ENCODE results near the gene F7.
"Not testable (repeated sequence)": the region's sequence is repeated elsewhere in the genome, so short reads cannot be mapped to it uniquely, and the experiment has no call there.

The F7 gene

DNA sequence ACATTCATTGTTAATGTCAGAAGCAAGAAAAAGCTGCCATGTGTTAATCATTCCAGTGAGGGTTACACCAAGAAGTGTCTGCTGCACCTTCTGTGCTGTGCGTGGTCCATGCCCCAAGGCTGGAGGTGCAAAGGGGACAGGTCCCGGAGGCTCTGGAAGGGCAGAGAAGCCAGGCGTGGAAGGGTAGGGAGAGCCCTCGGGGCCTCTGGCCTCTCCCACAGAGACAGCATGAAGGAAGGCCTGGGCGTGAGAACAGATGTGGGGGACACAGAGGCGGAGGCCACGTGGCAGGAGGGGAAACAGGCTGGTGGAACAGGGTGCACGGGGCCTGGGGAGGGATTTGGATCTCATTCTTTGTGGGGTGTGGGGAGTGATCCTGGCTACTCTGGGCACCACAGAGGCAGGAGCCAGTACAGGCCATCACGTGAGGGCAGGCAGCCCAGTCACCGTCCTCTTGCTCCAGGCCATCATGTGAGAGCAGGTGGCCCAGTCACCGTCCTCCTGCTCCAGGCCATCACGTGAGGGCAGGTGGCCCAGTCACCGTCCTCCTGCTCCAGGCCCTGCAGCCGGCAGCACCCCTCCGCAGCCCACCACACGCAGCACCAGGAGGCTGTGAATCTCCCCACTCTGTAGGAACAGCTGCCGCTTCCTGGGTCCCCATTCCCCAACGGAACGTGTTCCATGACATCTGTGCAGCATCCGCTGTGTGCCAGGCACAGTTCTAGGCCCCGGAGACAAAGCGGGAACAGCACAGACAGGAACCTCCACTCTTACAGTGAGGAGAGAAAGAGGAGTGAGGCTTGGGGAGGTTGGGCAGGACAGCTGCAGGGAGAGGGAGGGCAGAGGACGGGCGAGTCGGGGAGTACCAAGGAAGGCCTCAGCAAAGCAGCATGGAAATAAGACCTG lies 10.2 kb upstream of the F7 start:
- Histone ChIP-seq H3K27me3 (ENCODE audit: control insufficient read depth in 1 of 2, insufficient read depth in 2 of 2, low read length in 2 of 2) (peaks cover 10% of the 10 kb centered on the region in 2 donors), H3K27ac (ENCODE audit: low read length) (no peak overlapping the region), H3K9ac (ENCODE audit: low read length in 2 of 2) (no peak overlapping the region), H3K4me1 (ENCODE audit: control insufficient read depth, insufficient read depth, low read length) (no peaks in the 10 kb centered on the region), H3K36me3 (ENCODE audit: control insufficient read depth in 2 of 2, insufficient read depth in 2 of 2, low read length in 2 of 2) (no peaks in the 10 kb centered on the region), H3K9me3 (ENCODE audit: control insufficient read depth in 2 of 2, low read length in 2 of 2) (no peaks in the 10 kb centered on the region), H3K4me3 (ENCODE audit: low read length in 2 of 2) (no peak overlapping the region)

- peaks cover 10% of the 10 kb centered on the region in 2 donors for H3K27me3 ChIP-seq (ENCODE audit: control insufficient read depth in 1 of 2, insufficient read depth in 2 of 2, low read length in 2 of 2)
- no peaks in the 10 kb centered on the region for H3K4me1 ChIP-seq (ENCODE audit: control insufficient read depth, insufficient read depth, low read length)
- H3K36me3 ChIP-seq (ENCODE audit: control insufficient read depth in 2 of 2, insufficient read depth in 2 of 2, low read length in 2 of 2), result no peaks in the 10 kb centered on the region
- no peak overlapping the region for H3K27ac ChIP-seq (ENCODE audit: low read length)
- no peak overlapping the region for H3K4me3 ChIP-seq (ENCODE audit: low read length in 2 of 2)
- no peak overlapping the region for H3K9ac ChIP-seq (ENCODE audit: low read length in 2 of 2)
- H3K9me3 ChIP-seq (ENCODE audit: control insufficient read depth in 2 of 2, low read length in 2 of 2), result no peaks in the 10 kb centered on the region
Measured at GRCh38 chr13:113096052-113096744, 9.4 kb upstream of the F7 start.

GRCh38 chr13:113096745-113097305 lies 8.8 kb upstream of the F7 start:
- H3K9me3 ChIP-seq (ENCODE audit: control insufficient read depth in 2 of 2, low read length in 2 of 2), result no peaks in the 10 kb centered on the region
- H3K36me3 ChIP-seq (ENCODE audit: control insufficient read depth in 2 of 2, insufficient read depth in 2 of 2, low read length in 2 of 2), result no peaks in the 10 kb centered on the region
- H3K4me1 ChIP-seq (ENCODE audit: control insufficient read depth, insufficient read depth, low read length), result no peaks in the 10 kb centered on the region
- H3K4me3 ChIP-seq (ENCODE audit: low read length in 2 of 2), result no peak overlapping the region
- H3K9ac ChIP-seq (ENCODE audit: low read length in 2 of 2), result no peak overlapping the region
- H3K27ac ChIP-seq (ENCODE audit: low read length), result no peak overlapping the region
- H3K27me3 ChIP-seq (ENCODE audit: control insufficient read depth in 1 of 2, insufficient read depth in 2 of 2, low read length in 2 of 2), result peaks cover 10% of the 10 kb centered on the region in 2 donors

- Histone ChIP-seq H3K9me3 (ENCODE audit: control insufficient read depth in 2 of 2, low read length in 2 of 2) (no peaks in the 10 kb centered on the region), H3K4me3 (ENCODE audit: low read length in 2 of 2) (no peak overlapping the region), H3K9ac (ENCODE audit: low read length in 2 of 2) (no peak overlapping the region), H3K36me3 (ENCODE audit: control insufficient read depth in 2 of 2, insufficient read depth in 2 of 2, low read length in 2 of 2) (no peaks in the 10 kb centered on the region), H3K27ac (ENCODE audit: low read length) (no peak overlapping the region), H3K4me1 (ENCODE audit: control insufficient read depth, insufficient read depth, low read length) (no peaks in the 10 kb centered on the region), H3K27me3 (ENCODE audit: control insufficient read depth in 1 of 2, insufficient read depth in 2 of 2, low read length in 2 of 2) (peaks cover 10% of the 10 kb centered on the region in 2 donors)
Measured at GRCh38 chr13:113097651-113098050, 7.9 kb upstream of the F7 start.

- Histone ChIP-seq H3K27me3 (ENCODE audit: control insufficient read depth in 1 of 2, insufficient read depth in 2 of 2, low read length in 2 of 2) (peaks cover 10% of the 10 kb centered on the region in 2 donors), H3K9ac (ENCODE audit: low read length in 2 of 2) (no peak overlapping the region), H3K4me3 (ENCODE audit: low read length in 2 of 2) (no peak overlapping the region), H3K36me3 (ENCODE audit: control insufficient read depth in 2 of 2, insufficient read depth in 2 of 2, low read length in 2 of 2) (no peaks in the 10 kb centered on the region), H3K27ac (ENCODE audit: low read length) (no peak overlapping the region), H3K4me1 (ENCODE audit: control insufficient read depth, insufficient read depth, low read length) (no peaks in the 10 kb centered on the region), H3K9me3 (ENCODE audit: control insufficient read depth in 2 of 2, low read length in 2 of 2) (no peaks in the 10 kb centered on the region)
Measured at GRCh38 chr13:113098162-113098732, 7.3 kb upstream of the F7 start.

DNA sequence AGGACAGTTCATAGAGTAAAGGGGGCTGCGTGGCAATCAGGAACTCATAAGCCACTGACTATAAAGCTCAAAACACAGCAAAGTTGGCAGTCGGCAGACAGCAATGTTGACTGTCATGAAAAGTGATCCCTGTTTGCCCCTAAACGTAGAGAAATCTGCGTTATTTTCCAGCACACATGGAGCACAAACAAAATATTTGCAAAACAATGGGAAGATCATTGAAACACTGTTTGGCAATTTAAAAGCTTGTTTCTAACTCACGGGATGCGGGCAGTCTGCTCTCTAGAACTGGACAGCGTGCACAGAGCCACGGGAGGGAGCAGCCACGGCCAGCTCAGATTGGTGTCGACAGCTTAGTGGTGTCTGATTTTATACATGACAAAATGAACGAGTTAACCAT lies 6.4 kb upstream of the F7 start:
- Histone ChIP-seq H3K9me3 (ENCODE audit: control insufficient read depth in 2 of 2, low read length in 2 of 2) (no peaks in the 10 kb centered on the region), H3K4me3 (ENCODE audit: low read length in 2 of 2) (no peak overlapping the region), H3K27ac (ENCODE audit: low read length) (no peak overlapping the region), H3K4me1 (ENCODE audit: control insufficient read depth, insufficient read depth, low read length) (no peaks in the 10 kb centered on the region), H3K9ac (ENCODE audit: low read length in 2 of 2) (no peak overlapping the region), H3K27me3 (ENCODE audit: control insufficient read depth in 1 of 2, insufficient read depth in 2 of 2, low read length in 2 of 2) (peaks cover 8 to 10% of the 10 kb centered on the region in 2 donors), H3K36me3 (ENCODE audit: control insufficient read depth in 2 of 2, insufficient read depth in 2 of 2, low read length in 2 of 2) (no peaks in the 10 kb centered on the region)

DNA sequence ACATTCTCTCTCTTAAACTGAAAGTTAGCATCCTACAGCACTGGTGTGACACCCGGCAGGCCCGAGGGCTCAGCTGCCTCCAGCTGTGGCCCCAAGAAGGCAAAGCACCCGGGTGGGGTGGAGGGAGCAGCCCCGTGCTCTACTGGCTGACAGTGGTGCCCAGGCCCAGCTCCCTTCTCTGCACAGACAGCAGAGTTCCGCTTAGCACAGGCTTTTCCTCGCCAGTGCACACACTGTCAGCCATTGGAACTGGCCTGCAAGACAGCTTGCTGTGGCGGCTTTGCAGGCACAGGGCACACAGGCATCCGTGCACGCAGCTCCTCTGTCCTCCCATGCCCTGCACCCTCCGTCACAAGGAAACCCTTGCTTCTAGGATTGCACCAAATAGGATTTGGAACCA lies 3.3 kb upstream of the F7 start:
- H3K27ac ChIP-seq (ENCODE audit: low read length); H3K4me3 ChIP-seq (ENCODE audit: low read length in 2 of 2); H3K9me3 ChIP-seq (ENCODE audit: control insufficient read depth in 2 of 2, low read length in 2 of 2); H3K36me3 ChIP-seq (ENCODE audit: control insufficient read depth in 2 of 2, insufficient read depth in 2 of 2, low read length in 2 of 2); H3K4me1 ChIP-seq (ENCODE audit: control insufficient read depth, insufficient read depth, low read length); H3K9ac ChIP-seq (ENCODE audit: low read length in 2 of 2): not testable (repeated sequence)
- peaks cover 6 to 14% of the 10 kb centered on the region in 2 donors for H3K27me3 ChIP-seq (ENCODE audit: control insufficient read depth in 1 of 2, insufficient read depth in 2 of 2, low read length in 2 of 2)

DNA sequence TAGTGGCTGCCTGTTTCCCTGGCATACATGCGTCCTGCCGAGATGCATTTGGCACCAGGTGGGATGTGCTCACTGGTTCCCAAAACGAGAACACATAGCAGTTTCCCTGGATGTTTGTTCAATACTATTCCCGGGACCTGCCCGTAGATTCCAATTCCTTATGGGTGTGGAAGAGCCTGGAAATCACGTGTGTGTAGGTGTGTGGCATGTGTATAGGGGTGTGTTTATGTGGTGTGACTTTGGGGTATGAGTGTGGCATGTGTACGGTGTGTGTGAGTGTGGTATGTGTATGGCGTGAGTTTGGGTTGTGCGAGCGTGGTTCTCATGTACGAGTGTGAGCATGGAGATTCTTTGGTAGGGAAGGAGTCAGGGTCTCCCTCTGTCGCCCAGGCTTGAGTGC lies 2.9 kb upstream of the F7 start:
- H3K9me3 ChIP-seq (ENCODE audit: control insufficient read depth in 2 of 2, low read length in 2 of 2), result no peaks in the 10 kb centered on the region
- no peak overlapping the region for H3K27ac ChIP-seq (ENCODE audit: low read length)
- H3K9ac ChIP-seq (ENCODE audit: low read length in 2 of 2), result no peak overlapping the region
- no peaks in the 10 kb centered on the region for H3K36me3 ChIP-seq (ENCODE audit: control insufficient read depth in 2 of 2, insufficient read depth in 2 of 2, low read length in 2 of 2)
- H3K4me1 ChIP-seq (ENCODE audit: control insufficient read depth, insufficient read depth, low read length), result no peaks in the 10 kb centered on the region
- H3K4me3 ChIP-seq (ENCODE audit: low read length in 2 of 2), result no peak overlapping the region
- H3K27me3 ChIP-seq (ENCODE audit: control insufficient read depth in 1 of 2, insufficient read depth in 2 of 2, low read length in 2 of 2), result peaks cover 6 to 14% of the 10 kb centered on the region in 2 donors

DNA sequence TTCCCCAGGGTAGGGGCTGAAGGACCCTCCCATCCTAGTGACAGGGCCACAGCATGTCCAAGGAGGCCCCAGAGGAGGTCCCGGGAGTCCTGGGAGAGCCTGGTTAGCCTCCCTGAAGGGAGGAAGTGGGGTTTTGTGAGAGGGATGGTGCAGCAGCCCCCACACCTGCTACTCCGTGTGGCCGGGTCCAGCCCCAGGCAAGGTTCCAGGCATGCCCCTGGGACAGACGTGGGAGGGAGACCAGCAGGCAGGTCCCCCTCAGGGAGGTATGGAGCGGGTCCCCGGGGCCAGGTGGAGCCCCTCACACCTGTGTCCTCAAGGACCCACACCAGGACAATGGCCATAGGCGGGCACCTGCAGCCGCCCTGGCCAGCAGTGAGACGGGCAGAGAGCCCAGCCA lies 1.9 kb upstream of the F7 start:
- H3K4me1 ChIP-seq (ENCODE audit: control insufficient read depth, insufficient read depth, low read length), result no peaks in the 10 kb centered on the region
- H3K27ac ChIP-seq (ENCODE audit: low read length), result no peak overlapping the region
- no peaks in the 10 kb centered on the region for H3K36me3 ChIP-seq (ENCODE audit: control insufficient read depth in 2 of 2, insufficient read depth in 2 of 2, low read length in 2 of 2)
- H3K4me3 ChIP-seq (ENCODE audit: low read length in 2 of 2), result no peak overlapping the region
- no peaks in the 10 kb centered on the region for H3K9me3 ChIP-seq (ENCODE audit: control insufficient read depth in 2 of 2, low read length in 2 of 2)
- no peak overlapping the region for H3K9ac ChIP-seq (ENCODE audit: low read length in 2 of 2)
- H3K27me3 ChIP-seq (ENCODE audit: control insufficient read depth in 1 of 2, insufficient read depth in 2 of 2, low read length in 2 of 2), result peaks cover 4 to 5% of the 10 kb centered on the region in 2 donors

GRCh38 chr13:113105921-113106452 lies 396 bp downstream of the F7 start:
- H3K27ac ChIP-seq (ENCODE audit: low read length), result no peak overlapping the region
- no peaks in the 10 kb centered on the region for H3K9me3 ChIP-seq (ENCODE audit: control insufficient read depth in 2 of 2, low read length in 2 of 2)
- H3K36me3 ChIP-seq (ENCODE audit: control insufficient read depth in 2 of 2, insufficient read depth in 2 of 2, low read length in 2 of 2), result no peaks in the 10 kb centered on the region
- peaks cover 14 to 22% of the 10 kb centered on the region in 2 donors for H3K27me3 ChIP-seq (ENCODE audit: control insufficient read depth in 1 of 2, insufficient read depth in 2 of 2, low read length in 2 of 2)
- no peak overlapping the region for H3K4me3 ChIP-seq (ENCODE audit: low read length in 2 of 2)
- H3K4me1 ChIP-seq (ENCODE audit: control insufficient read depth, insufficient read depth, low read length), result peaks cover 11% of the 10 kb centered on the region
- H3K9ac ChIP-seq (ENCODE audit: low read length in 2 of 2), result no peak overlapping the region
